Epithelial cell of alveolus of lung (primary cell): ENCODE measurements around the gene TARS1. TPM values are rescaled to one million over a fixed set of nuclear protein-coding genes. Genes with fewer than 3 reads are reported as not detected.

Experiments used
- total RNA-seq: library from RNA; depleted of rRNA; stranded (reverse); fragments of >200 nt; gene quantifications from 2 replicates; pipeline ENCODE4 v1.2.1, GENCODE V29; 2015

Gene TARS1
- 96.9 and 212 TPM in 2 replicates for total RNA-seq

DNA sequence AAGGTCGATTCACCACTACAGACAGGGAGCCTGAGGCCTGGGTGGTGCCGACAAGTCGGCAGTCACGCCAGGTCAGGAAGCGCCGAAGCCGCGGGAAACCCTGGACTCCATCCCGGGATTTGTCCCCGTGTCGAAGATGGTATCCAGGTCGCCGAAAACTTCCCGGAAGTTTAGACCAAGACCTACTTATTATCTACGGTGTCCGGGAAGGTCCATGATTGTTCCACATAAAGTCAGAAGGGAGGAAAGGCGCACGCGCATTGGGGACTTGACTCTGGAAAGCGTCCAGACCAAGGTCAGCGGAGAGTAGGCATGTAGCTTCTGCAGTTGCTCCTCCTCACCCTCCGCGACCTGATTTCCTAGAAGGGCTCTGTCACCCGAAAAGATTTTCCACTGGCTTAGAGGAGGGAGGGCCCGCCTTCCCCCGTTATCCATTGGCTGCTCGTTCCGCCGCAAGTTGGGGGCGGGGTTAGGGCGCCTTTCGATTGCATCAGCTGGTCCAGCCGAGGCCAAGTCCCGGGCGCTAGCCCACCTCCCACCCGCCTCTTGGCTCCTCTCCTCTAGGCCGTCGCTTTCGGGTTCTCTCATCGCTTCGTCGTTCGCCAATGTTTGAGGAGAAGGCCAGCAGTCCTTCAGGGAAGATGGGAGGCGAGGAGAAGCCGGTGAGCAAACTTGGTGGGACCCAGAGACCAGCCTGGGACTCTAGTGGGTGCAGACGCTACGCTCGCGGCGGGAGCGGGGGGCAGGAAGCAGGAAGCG, at the start of gene TARS1:
Gene TARS1, plus strand, starts transcription at position 484 of the 759 bp plus-strand sequence. Its CDS starts 122 bp downstream, at position 606.

